Measurements from ENCODE around the gene MAB21L4.

Gene MAB21L4

GRCh38 chr2:240895656-240896388, at the start of gene MAB21L4:
TSS of gene MAB21L4 (minus strand) at chr2:240896156. CDS start at chr2:240895997, 159 bp downstream.
- DNase-seq = no peak

GRCh38 chr2:240936106-240936505, 40.1 kb upstream of the MAB21L4 start:
- no peak for DNase-seq

GRCh38 chr2:240935103-240935876, 39.3 kb upstream of the MAB21L4 start:
- DNase-seq = peak; percentile 54

- no peak for DNase-seq
Measured at GRCh38 chr2:240934701-240935102, 38.7 kb upstream of the MAB21L4 start.

- no peak for DNase-seq
Measured at GRCh38 chr2:240933966-240934700, 38.2 kb upstream of the MAB21L4 start.

GRCh38 chr2:240933048-240933965, 37.4 kb upstream of the MAB21L4 start:
- no peak for DNase-seq

- no peak for DNase-seq
Measured at GRCh38 chr2:240932724-240933047, 36.7 kb upstream of the MAB21L4 start.

- no peak for DNase-seq
Measured at GRCh38 chr2:240932001-240932723, 36.2 kb upstream of the MAB21L4 start.

GRCh38 chr2:240931319-240931949, 35.5 kb upstream of the MAB21L4 start:
- DNase-seq = no peak

- no peak for DNase-seq
Measured at GRCh38 chr2:240930631-240931318, 34.8 kb upstream of the MAB21L4 start.

GRCh38 chr2:240930096-240930630, 34.2 kb upstream of the MAB21L4 start:
- no peak for DNase-seq

- no peak for DNase-seq
Measured at GRCh38 chr2:240929364-240930095, 33.6 kb upstream of the MAB21L4 start.

- DNase-seq = no peak
Measured at GRCh38 chr2:240928476-240929363, 32.8 kb upstream of the MAB21L4 start.

- no peak for DNase-seq
Measured at GRCh38 chr2:240927390-240927781, 31.4 kb upstream of the MAB21L4 start.

GRCh38 chr2:240926516-240927389, 30.8 kb upstream of the MAB21L4 start:
- no peak for DNase-seq

- DNase-seq = no peak
Measured at GRCh38 chr2:240925568-240926515, 29.9 kb upstream of the MAB21L4 start.
